B cell (primary cell): ENCODE results near the gene PPP1R13B. TPM values are rescaled to one million over a fixed set of nuclear protein-coding genes. Genes with fewer than 3 reads are reported as not detected.

Experiments
- ATAC-seq: fragments of 200-7000 bp; cut with Tn5 transposase; one replicate; pipeline ENCODE4 v1.10.0; 2021; ENCODE audit warnings: low read depth, mild to moderate bottlenecking, moderate number of reproducible peaks, moderate library complexity
- CTCF ChIA-PET: fragments of 350-600 bp; sonication (Branson Sonifier 250); formaldehyde crosslinking; loops from one replicate; lab custom pipeline; 2021; ENCODE audit warnings: antibody characterized with exemption, inconsistent platforms; lab: Charles Lee
- POLR2A ChIA-PET: fragments of 350-600 bp; sonication (Branson Sonifier 250); formaldehyde crosslinking; loops from one replicate; lab custom pipeline; 2021; ENCODE audit warnings: antibody characterized with exemption; lab: Charles Lee
- DNase-seq: peaks from one replicate; pipeline ENCODE4 v3.0.0; 2013
- H2AFZ ChIP-seq: 2 replicates; pipeline ENCODE4 v1.6.1; 2012; ENCODE audit warnings: mild to moderate bottlenecking, low read depth, low read length; ENCODE audit not compliant: insufficient read depth, poor library complexity, severe bottlenecking
- H3K27ac ChIP-seq, 2 donors: 1 replicate in 1 of 2; 2 replicates in 1 of 2; pipeline ENCODE4 v1.5.1; 2012 to 2013; ENCODE audit warnings: low read length in 2 of 2, mild to moderate bottlenecking in 2 of 2, moderate library complexity in 1 of 2
- H3K27me3 ChIP-seq, 4 experiments: fragments of 200-600 bp in 1 of 4; sonication (generic) in 1 of 4; replicated peaks in 1 of 4; 1 replicate in 2 of 4; 2 replicates in 2 of 4; pipeline versions ENCODE4 v1.6.1 to v1.7.0; 2013 to 2016; ENCODE audit warnings: low read length in 3 of 4, mild to moderate bottlenecking in 2 of 4, mixed read lengths in 1 of 4, moderate library complexity in 1 of 4; ENCODE audit not compliant: insufficient read depth in 4 of 4, control insufficient read depth in 3 of 4; ENCODE audit errors: control extremely low read depth in 1 of 4
- H3K36me3 ChIP-seq, 2 experiments: replicated peaks in 1 of 2; 1 replicate in 1 of 2; 2 replicates in 1 of 2; pipeline versions ENCODE4 v1.6.1 to v1.7.1; 2013; ENCODE audit warnings: low read length in 1 of 2; ENCODE audit not compliant: insufficient read depth in 2 of 2, control insufficient read depth in 1 of 2; ENCODE audit errors: control extremely low read depth in 1 of 2, extremely low read depth in 1 of 2
- H3K4me1 ChIP-seq, 2 donors: fragments of 200-600 bp in 1 of 2; sonication (generic) in 1 of 2; 1 replicate in 1 of 2; 2 replicates in 1 of 2; pipeline versions ENCODE4 v1.5.1 to v1.6.1; 2013 to 2017; ENCODE audit warnings: low read length in 2 of 2; ENCODE audit not compliant: control insufficient read depth in 2 of 2, insufficient read depth in 2 of 2
- H3K4me2 ChIP-seq: replicated peaks from 2 replicates; pipeline ENCODE3; 2012; ENCODE audit warnings: mild to moderate bottlenecking, low read depth, low read length; ENCODE audit not compliant: poor library complexity, severe bottlenecking
- H3K4me3 ChIP-seq, 5 experiments: fragments of 200-600 bp in 1 of 5; sonication (generic) in 1 of 5; 1 replicate in 3 of 5; 2 replicates in 2 of 5; pipeline versions ENCODE4 v1.5.1 to v1.7.0; 2011 to 2016; ENCODE audit warnings: low read length in 4 of 5, mild to moderate bottlenecking in 4 of 5, low read depth in 2 of 5, control low read depth in 1 of 5, moderate library complexity in 1 of 5; ENCODE audit not compliant: insufficient read depth in 1 of 5; ENCODE audit errors: control extremely low read depth in 1 of 5, extremely low read depth in 1 of 5
- H3K79me2 ChIP-seq: fragments of 200-600 bp; sonication (generic); one replicate; pipeline ENCODE4 v1.6.0; 2016; ENCODE audit warnings: low read length; ENCODE audit not compliant: control insufficient read depth, insufficient read depth
- H3K9ac ChIP-seq: fragments of 200-600 bp; sonication (generic); 2 replicates; pipeline ENCODE4 v1.6.1; 2017; ENCODE audit warnings: mild to moderate bottlenecking, low read length, moderate library complexity
- H3K9me3 ChIP-seq, 3 donors: one replicate each; pipeline versions ENCODE4 v1.6.1 to v1.7.1; 2013; ENCODE audit warnings: low read length in 2 of 3; ENCODE audit not compliant: control insufficient read depth in 2 of 3, insufficient read depth in 1 of 3; ENCODE audit errors: control extremely low read depth in 1 of 3
- H4K20me1 ChIP-seq: 2 replicates; pipeline ENCODE4 v1.6.0; 2012; ENCODE audit warnings: mild to moderate bottlenecking, low read length; ENCODE audit not compliant: insufficient read depth, control insufficient read depth, poor library complexity, severe bottlenecking
- H3K27ac Mint-ChIP-seq: one replicate; pipeline ENCODE4 v1.8.0; 2021; ENCODE audit warnings: mixed read lengths
- H3K27me3 Mint-ChIP-seq: one replicate; pipeline ENCODE4 v1.8.0; 2021; ENCODE audit warnings: mixed read lengths
- H3K4me1 Mint-ChIP-seq: one replicate; pipeline ENCODE4 v1.8.0; 2021; ENCODE audit warnings: mixed read lengths
- H3K4me3 Mint-ChIP-seq: one replicate; pipeline ENCODE4 v1.8.0; 2021; ENCODE audit warnings: mixed read lengths
- H3K9me3 Mint-ChIP-seq: one replicate; pipeline ENCODE4 v1.8.0; 2022; ENCODE audit warnings: mixed read lengths; ENCODE audit not compliant: insufficient read depth
- CTCF ChIP-seq: fragments of 200-600 bp; IDR thresholded peaks from one replicate; pipeline ENCODE4 v1.8.0; 2022; ENCODE audit warnings: antibody characterized with exemption, mild to moderate bottlenecking
- EZH2 ChIP-seq: IDR thresholded peaks from 2 replicates; pipeline ENCODE4 v1.6.1; 2012; ENCODE audit warnings: borderline replicate concordance, low read depth, mild to moderate bottlenecking, moderate library complexity, low read length; ENCODE audit not compliant: insufficient read depth, poor library complexity, severe bottlenecking
- WGBS: methylation state at CpG from one replicate; pipeline ENCODE4 v1.1.5; 2013; ENCODE audit warnings: missing lambda C conversion rate; ENCODE audit not compliant: insufficient coverage; 5-methylcytosine and 5-hydroxymethylcytosine counted together
- intact Hi-C: fragments of 100-400 bp; cut with micrococcal nuclease; formaldehyde crosslinking; loops from one replicate; pipeline ENCODE4 v1.10.0; 2022
- polyA plus RNA-seq: library from polyadenylated mRNA; depleted of rRNA; stranded (reverse); fragments of >200 nt; gene quantifications from 2 replicates; pipeline ENCODE4 v1.2.3, GENCODE V29; 2012
- total RNA-seq, 2 donors: library from RNA; stranded (reverse); fragments of 120-200 nt in 1 of 2; gene quantifications; 1 replicate in 1 of 2; 2 replicates in 1 of 2; pipeline versions ENCODE4 v1.2.3 to v1.2.4, GENCODE V29; 2013 to 2022

PPP1R13B gene
- total and polyA plus RNA-seq, 2 donors (not counting 1 experiment from before 2014, with no cell fraction given): 10.1 to 27.7 TPM

- H3K4me1 ChIP-seq: no peaks in the 10 kb centered on the region
- H3K4me3 ChIP-seq: no peak overlapping the region
- no peak overlapping the region for H2AFZ ChIP-seq
- CTCF ChIA-PET: no interaction called here
- Mint-ChIP-seq H3K4me3 (no peak overlapping the region), H3K4me1 (no peaks in the 10 kb centered on the region), H3K27ac (no peak overlapping the region), H3K27me3 (no peaks in the 10 kb centered on the region), H3K9me3 (no peaks in the 10 kb centered on the region)
- no peak overlapping the region for H3K9ac ChIP-seq
- no peak for TF ChIP-seq CTCF
- no peak for TF ChIP-seq EZH2
- H3K27ac ChIP-seq: no peak overlapping the region
- no peak for DNase-seq
- POLR2A ChIA-PET: no interaction called here
- ATAC-seq: no peak
- no peak overlapping the region for H3K4me2 ChIP-seq
- 85% methylated on average over 2 of the region's 5 CpGs for WGBS
- no peaks in the 10 kb centered on the region for H4K20me1 ChIP-seq
- no peaks in the 10 kb centered on the region for H3K9me3 ChIP-seq
- intact Hi-C loops: no loop called here
- no peaks in the 10 kb centered on the region for H3K27me3 ChIP-seq
- peaks cover 0 to 8% of the 10 kb centered on the region in 2 experiments for H3K36me3 ChIP-seq
- no peaks in the 10 kb centered on the region for H3K79me2 ChIP-seq
Measured at GRCh38 chr14:103749452-103749851, 97.9 kb downstream of the PPP1R13B start.

- DNase-seq (no peak), ATAC-seq (no peak)
- Histone ChIP-seq H3K79me2 (no peaks in the 10 kb centered on the region), H3K4me2 (no peak overlapping the region), H4K20me1 (no peaks in the 10 kb centered on the region), H3K27ac (no peak overlapping the region), H2AFZ (no peak overlapping the region), H3K9ac (no peak overlapping the region), H3K36me3 (peaks cover 0 to 8% of the 10 kb centered on the region in 2 experiments), H3K4me1 (no peaks in the 10 kb centered on the region), H3K9me3 (no peaks in the 10 kb centered on the region), H3K27me3 (no peaks in the 10 kb centered on the region), H3K4me3 (no peak overlapping the region)
- Mint-ChIP-seq H3K27me3 (no peaks in the 10 kb centered on the region), H3K27ac (no peak overlapping the region), H3K9me3 (no peaks in the 10 kb centered on the region), H3K4me3 (no peak overlapping the region), H3K4me1 (no peaks in the 10 kb centered on the region)
- TF ChIP-seq CTCF: no peak
- no peak for TF ChIP-seq EZH2
- POLR2A ChIA-PET: no interaction called here
- WGBS: 53% methylated on average over 5 of the region's 5 CpGs
- intact Hi-C loops: no loop called here
- CTCF ChIA-PET: no interaction called here
Measured at GRCh38 chr14:103748534-103748857, 98.9 kb downstream of the PPP1R13B start.
